ENCODE results near the gene OR7E24.

GRCh38 chr19:9219489-9219888, 31.2 kb upstream of the OR7E24 start, which contains the start of gene OR7D4:
- TF ChIP-seq SP1 (IDR thresholded peaks at IDR 0.05) (no peak), CTCF (IDR thresholded peaks at IDR 0.05; ENCODE audit: low read depth, low read length, missing input control) (no peak), EGR1 (IDR thresholded peaks at IDR 0.05; ENCODE audit: low read depth in 2 of 2) (no peak), REST (IDR thresholded peaks at IDR 0.05) (no peak), GABPA (IDR thresholded peaks at IDR 0.05 in 1 of 2, conservative IDR thresholded peaks at IDR 0.05 in 1 of 2) (no peak)

Data from liver (tissue), 3 donors.